GM12878 (cell line): ENCODE measurements around the gene DCP1B.

Experiments used
- CREM ChIP-seq: IDR thresholded peaks from 2 replicates; pipeline ENCODE4 v1.6.1; 2014; ENCODE audit warnings: antibody characterized with exemption, low read depth
- CTCF ChIP-seq, 3 experiments: IDR thresholded peaks in 2 of 3; conservative IDR thresholded peaks in 1 of 3; 2 replicates each; pipeline ENCODE4 v1.5.1; 2011; ENCODE audit warnings: low read depth in 3 of 3, low read length in 3 of 3, mild to moderate bottlenecking in 3 of 3, control low read depth in 2 of 3, moderate library complexity in 2 of 3, inconsistent platforms in 1 of 3, mixed read lengths in 1 of 3; ENCODE audit not compliant: control insufficient read depth in 2 of 3, insufficient read depth in 1 of 3; ENCODE audit errors: extremely low read depth in 1 of 3
- SMC3 ChIP-seq: IDR thresholded peaks from 2 replicates; pipeline ENCODE4 v1.6.1; 2011; ENCODE audit warnings: low read length, improper control_type of control experiment, borderline replicate concordance
- TARDBP ChIP-seq: IDR thresholded peaks from 2 replicates; pipeline ENCODE4 v1.6.1; 2016; ENCODE audit warnings: borderline replicate concordance
- ZNF24 ChIP-seq: fragments of 450-650 bp; IDR thresholded peaks from 2 replicates; pipeline ENCODE4 v1.6.1; 2017; ENCODE audit warnings: antibody characterized with exemption, mild to moderate bottlenecking

GRCh38 chr12:1946296-1946695, 58.0 kb downstream of the DCP1B start:
- no peak for TF ChIP-seq CTCF (IDR thresholded peaks at IDR 0.05 in 2 of 3, conservative IDR thresholded peaks at IDR 0.05 in 1 of 3; ENCODE audit: control insufficient read depth in 2 of 3, extremely low read depth in 1 of 3, insufficient read depth in 1 of 3, low read depth in 3 of 3, low read length in 3 of 3)
- TF ChIP-seq CREM = no peak
- no peak for TF ChIP-seq TARDBP
- TF ChIP-seq SMC3 = no peak
- TF ChIP-seq ZNF24 = no peak
